GM23248 (cell line): ENCODE measurements around the gene CTNND2. TPM values are rescaled to one million over a fixed set of nuclear protein-coding genes. Genes with fewer than 3 reads are reported as not detected.

Experiments used
- DNase-seq: peaks from one replicate; pipeline ENCODE4 v3.0.0-alpha.2; 2015
- H2AFZ ChIP-seq: fragments of 200-600 bp; sonication (generic); 2 replicates; pipeline ENCODE4 v1.6.1; 2016; ENCODE audit warnings: antibody characterized with exemption
- H3F3A ChIP-seq: fragments of 200-600 bp; sonication (generic); 2 replicates; pipeline ENCODE4 v1.6.1; 2016; ENCODE audit warnings: mild to moderate bottlenecking, antibody characterized with exemption, mixed run types; ENCODE audit not compliant: insufficient read depth
- H3K27ac ChIP-seq: fragments of 200-600 bp; sonication (generic); 2 replicates; pipeline ENCODE4 v1.5.1; 2016; ENCODE audit warnings: mild to moderate bottlenecking
- H3K27me3 ChIP-seq: fragments of 200-600 bp; sonication (generic); replicated peaks from 2 replicates; pipeline ENCODE4 v1.6.1; 2016; ENCODE audit warnings: mild to moderate bottlenecking; ENCODE audit not compliant: insufficient read depth
- H3K36me3 ChIP-seq: fragments of 200-600 bp; sonication (generic); 2 replicates; pipeline ENCODE4 v1.6.1; 2016; ENCODE audit warnings: low read depth, mild to moderate bottlenecking
- H3K4me1 ChIP-seq: fragments of 200-600 bp; sonication (generic); 2 replicates; pipeline ENCODE4 v1.6.1; 2016; ENCODE audit warnings: mild to moderate bottlenecking; ENCODE audit not compliant: insufficient read depth
- H3K4me2 ChIP-seq: fragments of 200-600 bp; sonication (generic); one replicate; pipeline ENCODE4 v1.6.1; 2016; ENCODE audit warnings: mild to moderate bottlenecking; ENCODE audit not compliant: unreplicated experiment
- H3K4me3 ChIP-seq: fragments of 200-600 bp; sonication (generic); 2 replicates; pipeline ENCODE4 v1.5.1; 2016; ENCODE audit warnings: mild to moderate bottlenecking
- H3K79me2 ChIP-seq: fragments of 200-600 bp; sonication (generic); 2 replicates; pipeline ENCODE4 v1.6.1; 2016; ENCODE audit warnings: mild to moderate bottlenecking; ENCODE audit not compliant: insufficient read depth
- H3K9ac ChIP-seq: fragments of 200-600 bp; sonication (generic); 2 replicates; pipeline ENCODE4 v1.6.1; 2016; ENCODE audit warnings: mild to moderate bottlenecking
- H3K9me2 ChIP-seq: fragments of 200-600 bp; sonication (generic); 2 replicates; pipeline ENCODE4 v1.6.1; 2016; ENCODE audit warnings: mixed run types, mild to moderate bottlenecking, moderate library complexity; ENCODE audit not compliant: insufficient read depth
- H3K9me3 ChIP-seq: fragments of 200-600 bp; sonication (generic); one replicate; pipeline ENCODE4 v1.6.1; 2017; ENCODE audit warnings: low read depth
- H4K20me1 ChIP-seq: fragments of 200-600 bp; sonication (generic); 2 replicates; pipeline ENCODE4 v1.6.0; 2016; ENCODE audit not compliant: insufficient read depth
- EZH2 ChIP-seq: fragments of 200-600 bp; sonication (generic); IDR thresholded peaks from 2 replicates; pipeline ENCODE4 v1.6.1; 2018; ENCODE audit warnings: antibody characterized with exemption, mild to moderate bottlenecking; ENCODE audit not compliant: insufficient read depth, poor library complexity, severe bottlenecking
- EZH2phosphoT487 ChIP-seq: fragments of 200-600 bp; sonication (generic); IDR thresholded peaks from 2 replicates; pipeline ENCODE4 v1.6.1; 2018; ENCODE audit warnings: antibody characterized with exemption, moderate library complexity, mild to moderate bottlenecking, low read depth; ENCODE audit not compliant: insufficient read depth
- WGBS, 2 experiments: methylation state at CpG; one replicate each; pipeline ENCODE4 v1.1.6; 2015 to 2017; ENCODE audit warnings: low lambda C conversion rate in 2 of 2, low coverage in 1 of 2; ENCODE audit errors: missing lambda C conversion rate in 2 of 2; 5-methylcytosine and 5-hydroxymethylcytosine counted together
- in situ Hi-C: fragments of 300-500 bp; cut with MboI; formaldehyde crosslinking; loops from 2 replicates; pipeline ENCODE4 v1.15.0; 2020
- polyA plus RNA-seq: library from polyadenylated mRNA; unstranded; fragments of >200 nt; fragmentation: Nextera tagmentation; extraction: Ambion mirVana; gene quantifications from 2 replicates; pipeline ENCODE4 v1.2.1, GENCODE V29; 2016
- total RNA-seq: library from RNA; depleted of rRNA; stranded (reverse); fragments of >200 nt; shearing (Covaris generic); gene quantifications from 2 replicates; pipeline ENCODE4 v1.2.3, GENCODE V29; 2014

Gene CTNND2
- total and polyA plus RNA-seq, 2 experiments from 2014 or later = not detected

- in situ Hi-C loops = no loop called here
- no peak overlapping the region for H2AFZ ChIP-seq
- H3K4me2 ChIP-seq = no peak overlapping the region
- no peaks in the 10 kb centered on the region for H4K20me1 ChIP-seq
- no peaks in the 10 kb centered on the region for H3K79me2 ChIP-seq
- TF ChIP-seq EZH2 (no peak), EZH2phosphoT487 (no peak)
- H3K36me3 ChIP-seq = no peaks in the 10 kb centered on the region
- H3K27me3 ChIP-seq = peaks cover 26% of the 10 kb centered on the region
- no peak overlapping the region for H3K27ac ChIP-seq
- H3K9me2 ChIP-seq = no peaks in the 10 kb centered on the region
- H3K9ac ChIP-seq = no peak overlapping the region
- H3K9me3 ChIP-seq = no peaks in the 10 kb centered on the region
- no peak overlapping the region for H3K4me3 ChIP-seq
- no peaks in the 10 kb centered on the region for H3F3A ChIP-seq
- 2 to 4% methylated on average over 2 of the region's 2 CpGs for WGBS, 2 experiments
- no peaks in the 10 kb centered on the region for H3K4me1 ChIP-seq
- no peak for DNase-seq
Measured at GRCh38 chr5:11898787-11899186, 5.5 kb downstream of the CTNND2 start.

- Histone ChIP-seq H3K9ac (no peak overlapping the region), H3K4me3 (no peak overlapping the region), H2AFZ (no peak overlapping the region), H3K27ac (no peak overlapping the region), H3K9me2 (no peaks in the 10 kb centered on the region), H3K36me3 (no peaks in the 10 kb centered on the region), H3K79me2 (no peaks in the 10 kb centered on the region), H4K20me1 (no peaks in the 10 kb centered on the region), H3K27me3 (peaks cover 17% of the 10 kb centered on the region), H3K9me3 (no peaks in the 10 kb centered on the region), H3F3A (no peaks in the 10 kb centered on the region), H3K4me2 (no peak overlapping the region), H3K4me1 (no peaks in the 10 kb centered on the region)
- in situ Hi-C loops = no loop called here
- TF ChIP-seq EZH2phosphoT487 (no peak), EZH2 (no peak)
- DNase-seq = no peak
Measured at GRCh38 chr5:11897781-11898180, 6.5 kb downstream of the CTNND2 start.

- Histone ChIP-seq H3K4me1 (no peaks in the 10 kb centered on the region), H3K9me2 (no peaks in the 10 kb centered on the region), H3F3A (no peaks in the 10 kb centered on the region), H3K36me3 (no peaks in the 10 kb centered on the region), H4K20me1 (no peaks in the 10 kb centered on the region), H3K9ac (no peak overlapping the region), H3K9me3 (no peaks in the 10 kb centered on the region), H3K4me2 (no peak overlapping the region), H2AFZ (no peak overlapping the region), H3K79me2 (no peaks in the 10 kb centered on the region), H3K27me3 (no peaks in the 10 kb centered on the region), H3K4me3 (no peak overlapping the region), H3K27ac (no peak overlapping the region)
- TF ChIP-seq EZH2phosphoT487 (no peak), EZH2 (no peak)
- WGBS, 2 experiments = 5 to 10% methylated on average over 5 of the region's 5 CpGs
- DNase-seq = no peak
- in situ Hi-C loops = no loop called here
Measured at GRCh38 chr5:11894992-11895391, 9.3 kb downstream of the CTNND2 start.

- TF ChIP-seq EZH2phosphoT487 = no peak
- TF ChIP-seq EZH2 = no peak
- Histone ChIP-seq H3K79me2 (no peaks in the 10 kb centered on the region), H3K4me2 (no peak overlapping the region), H3K27ac (no peak overlapping the region), H3K9ac (no peak overlapping the region), H2AFZ (no peak overlapping the region), H3K27me3 (no peaks in the 10 kb centered on the region), H3F3A (no peaks in the 10 kb centered on the region), H3K4me1 (no peaks in the 10 kb centered on the region), H4K20me1 (no peaks in the 10 kb centered on the region), H3K36me3 (no peaks in the 10 kb centered on the region), H3K9me2 (no peaks in the 10 kb centered on the region), H3K4me3 (no peak overlapping the region), H3K9me3 (no peaks in the 10 kb centered on the region)
- DNase-seq = no peak
- in situ Hi-C loops = no loop called here
- 24 to 26% methylated on average over 6 of the region's 6 CpGs for WGBS, 2 experiments
Measured at GRCh38 chr5:11892832-11893231, 11.4 kb downstream of the CTNND2 start.

- H3K27me3 ChIP-seq = no peaks in the 10 kb centered on the region
- no peaks in the 10 kb centered on the region for H3F3A ChIP-seq
- H2AFZ ChIP-seq = no peak overlapping the region
- H3K36me3 ChIP-seq = no peaks in the 10 kb centered on the region
- H3K4me3 ChIP-seq = no peak overlapping the region
- no peaks in the 10 kb centered on the region for H3K4me1 ChIP-seq
- no peak for DNase-seq
- no peaks in the 10 kb centered on the region for H4K20me1 ChIP-seq
- H3K4me2 ChIP-seq = no peak overlapping the region
- no peaks in the 10 kb centered on the region for H3K9me2 ChIP-seq
- H3K79me2 ChIP-seq = no peaks in the 10 kb centered on the region
- in situ Hi-C loops = no loop called here
- no peak for TF ChIP-seq EZH2
- TF ChIP-seq EZH2phosphoT487 = no peak
- no peaks in the 10 kb centered on the region for H3K9me3 ChIP-seq
- WGBS, 2 experiments = 12 to 24% methylated on average over 3 of the region's 3 CpGs
- H3K9ac ChIP-seq = no peak overlapping the region
- no peak overlapping the region for H3K27ac ChIP-seq
Measured at GRCh38 chr5:11890777-11891176, 13.5 kb downstream of the CTNND2 start.
